ENCODE data around the gene TOM1L2.

Gene TOM1L2

DNA sequence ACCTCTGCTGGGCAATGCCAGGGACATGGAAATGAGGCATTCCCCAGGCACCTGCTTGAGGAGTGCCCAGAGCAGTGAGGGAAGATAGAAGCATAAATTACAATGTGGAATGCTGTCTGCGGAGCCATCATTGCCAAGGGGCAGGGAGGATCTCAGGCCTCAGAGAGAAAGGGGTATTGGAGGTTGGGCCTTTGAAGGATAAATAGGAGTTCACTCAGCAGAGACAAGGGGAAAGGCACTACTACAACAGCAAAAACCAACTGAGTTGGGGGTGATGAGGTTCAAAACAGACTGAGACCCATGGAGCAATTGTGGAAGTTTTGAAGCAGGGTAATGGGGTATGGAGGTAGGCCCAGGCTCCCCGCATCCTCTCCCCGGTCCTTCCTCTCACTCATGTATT, 168.2 kb downstream of the TOM1L2 start:
- DNase-seq: no peak

GRCh38 chr17:17801800-17802481, 170.3 kb downstream of the TOM1L2 start:
- DNase-seq: no peak

GRCh38 chr17:17800504-17801021, 171.6 kb downstream of the TOM1L2 start:
- DNase-seq: no peak

DNA sequence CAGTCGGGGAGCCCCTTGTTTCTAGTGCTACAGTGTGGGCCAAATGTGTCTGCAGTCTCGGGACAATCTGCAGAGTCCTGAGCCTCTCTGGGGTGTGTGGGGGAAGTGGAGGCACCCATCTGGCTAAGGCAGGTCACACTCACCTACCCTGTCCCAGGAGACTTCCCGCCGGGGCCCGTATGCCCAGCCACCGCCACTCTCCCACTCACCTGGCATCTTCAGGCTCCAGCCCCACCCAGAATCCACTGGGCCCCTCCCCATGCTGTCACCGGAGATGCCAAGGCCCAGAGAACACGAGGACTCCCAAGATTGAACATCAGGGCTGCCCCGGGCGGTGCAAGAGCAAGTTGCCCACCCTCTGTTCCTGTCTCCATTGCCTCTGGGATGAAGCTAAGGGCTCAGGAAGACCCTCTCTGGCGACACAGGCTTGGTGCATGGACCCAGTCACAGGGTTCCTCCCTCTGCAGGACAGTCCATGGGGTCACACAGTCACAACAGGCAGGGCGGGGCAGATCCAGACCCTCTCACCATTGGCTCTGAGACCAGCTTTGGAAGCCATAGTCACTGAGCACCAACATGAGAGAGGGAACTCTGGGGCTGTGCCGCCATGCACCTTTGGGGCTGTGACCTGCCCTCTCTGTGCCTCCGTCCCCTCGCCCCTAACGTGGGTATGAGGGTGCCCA, 173.5 kb downstream of the TOM1L2 start:
- DNase-seq: no peak

DNA sequence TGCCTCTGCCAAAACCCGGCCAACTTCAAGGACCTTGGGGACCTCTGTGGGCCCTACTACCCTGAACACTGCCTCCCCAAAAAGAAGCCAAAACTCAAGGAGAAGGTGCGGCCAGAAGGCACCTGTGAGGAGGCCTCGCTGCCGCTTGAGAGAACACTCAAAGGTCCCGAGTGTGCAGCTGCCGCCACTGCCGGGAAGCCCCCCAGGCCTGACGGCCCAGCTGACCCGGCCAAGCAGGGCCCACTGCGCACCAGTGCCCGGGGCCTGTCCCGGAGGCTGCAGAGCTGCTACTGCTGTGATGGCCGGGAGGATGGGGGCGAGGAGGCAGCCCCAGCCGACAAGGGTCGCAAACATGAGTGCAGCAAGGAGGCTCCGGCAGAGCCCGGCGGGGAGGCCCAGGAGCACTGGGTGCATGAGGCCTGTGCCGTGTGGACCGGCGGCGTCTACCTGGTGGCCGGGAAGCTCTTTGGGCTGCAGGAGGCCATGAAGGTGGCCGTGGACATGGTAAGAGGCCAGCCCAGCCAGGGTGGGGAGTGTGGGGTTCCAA, 174.1 kb downstream of the TOM1L2 start:
- no peak for DNase-seq

DNA sequence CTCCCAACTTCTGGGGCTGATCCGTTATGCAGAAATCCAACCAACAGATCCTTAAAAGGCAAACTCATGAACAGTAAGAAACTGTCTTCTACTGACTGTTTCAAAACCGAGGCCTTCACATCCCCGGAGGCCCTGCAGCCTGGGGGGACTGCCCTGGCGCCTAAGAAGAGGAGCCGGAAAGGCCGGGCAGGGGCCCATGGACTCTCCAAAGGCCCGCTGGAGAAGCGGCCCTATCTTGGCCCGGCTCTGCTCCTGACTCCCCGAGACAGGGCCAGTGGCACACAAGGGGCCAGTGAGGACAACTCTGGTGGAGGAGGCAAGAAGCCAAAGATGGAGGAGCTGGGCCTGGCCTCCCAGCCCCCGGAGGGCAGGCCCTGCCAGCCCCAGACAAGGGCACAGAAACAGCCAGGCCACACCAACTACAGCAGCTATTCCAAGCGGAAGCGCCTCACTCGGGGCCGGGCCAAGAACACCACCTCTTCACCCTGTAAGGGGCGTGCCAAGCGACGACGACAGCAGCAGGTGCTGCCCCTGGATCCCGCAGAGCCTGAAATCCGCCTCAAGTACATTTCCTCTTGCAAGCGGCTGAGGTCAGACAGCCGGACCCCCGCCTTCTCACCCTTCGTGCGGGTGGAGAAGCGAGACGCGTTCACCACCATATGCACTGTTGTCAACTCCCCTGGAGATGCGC, 174.9 kb downstream of the TOM1L2 start:
- DNase-seq: no peak

- no peak for DNase-seq
These were observed 175.5 kb downstream of the TOM1L2 start for GRCh38 chr17:17796787-17797061.

- no peak for DNase-seq
These were observed 176.0 kb downstream of the TOM1L2 start for GRCh38 chr17:17795946-17796786.

GRCh38 chr17:17795296-17795695, 176.9 kb downstream of the TOM1L2 start:
- no peak for DNase-seq

- no peak for DNase-seq
These were observed 177.8 kb downstream of the TOM1L2 start for GRCh38 chr17:17794382-17794781.

Data from C1 segment of cervical spinal cord (tissue), 14 donors.